DMS153 (cell line): ENCODE data around the gene PCDHA12.
"Not testable (repeated sequence)": the region's sequence is repeated elsewhere in the genome, so short reads cannot be mapped to it uniquely, and the experiment has no call there.

Source experiments
- DNase-seq: peaks from one replicate; lab custom pipeline; 2025; lab: John Stamatoyannopoulos, UW

Gene PCDHA12, protein sequence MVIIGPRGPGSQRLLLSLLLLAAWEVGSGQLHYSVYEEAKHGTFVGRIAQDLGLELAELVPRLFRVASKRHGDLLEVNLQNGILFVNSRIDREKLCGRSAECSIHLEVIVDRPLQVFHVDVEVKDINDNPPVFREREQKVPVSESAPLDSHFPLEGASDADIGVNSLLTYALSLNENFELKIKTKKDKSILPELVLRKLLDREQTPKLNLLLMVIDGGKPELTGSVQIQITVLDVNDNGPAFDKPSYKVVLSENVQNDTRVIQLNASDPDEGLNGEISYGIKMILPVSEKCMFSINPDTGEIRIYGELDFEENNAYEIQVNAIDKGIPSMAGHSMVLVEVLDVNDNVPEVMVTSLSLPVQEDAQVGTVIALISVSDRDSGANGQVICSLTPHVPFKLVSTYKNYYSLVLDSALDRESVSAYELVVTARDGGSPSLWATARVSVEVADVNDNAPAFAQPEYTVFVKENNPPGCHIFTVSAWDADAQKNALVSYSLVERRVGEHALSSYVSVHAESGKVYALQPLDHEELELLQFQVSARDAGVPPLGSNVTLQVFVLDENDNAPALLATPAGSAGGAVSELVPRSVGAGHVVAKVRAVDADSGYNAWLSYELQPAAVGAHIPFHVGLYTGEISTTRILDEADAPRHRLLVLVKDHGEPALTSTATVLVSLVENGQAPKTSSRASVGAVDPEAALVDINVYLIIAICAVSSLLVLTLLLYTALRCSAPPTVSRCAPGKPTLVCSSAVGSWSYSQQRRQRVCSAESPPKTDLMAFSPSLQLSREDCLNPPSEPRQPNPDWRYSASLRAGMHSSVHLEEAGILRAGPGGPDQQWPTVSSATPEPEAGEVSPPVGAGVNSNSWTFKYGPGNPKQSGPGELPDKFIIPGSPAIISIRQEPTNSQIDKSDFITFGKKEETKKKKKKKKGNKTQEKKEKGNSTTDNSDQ

DNA sequence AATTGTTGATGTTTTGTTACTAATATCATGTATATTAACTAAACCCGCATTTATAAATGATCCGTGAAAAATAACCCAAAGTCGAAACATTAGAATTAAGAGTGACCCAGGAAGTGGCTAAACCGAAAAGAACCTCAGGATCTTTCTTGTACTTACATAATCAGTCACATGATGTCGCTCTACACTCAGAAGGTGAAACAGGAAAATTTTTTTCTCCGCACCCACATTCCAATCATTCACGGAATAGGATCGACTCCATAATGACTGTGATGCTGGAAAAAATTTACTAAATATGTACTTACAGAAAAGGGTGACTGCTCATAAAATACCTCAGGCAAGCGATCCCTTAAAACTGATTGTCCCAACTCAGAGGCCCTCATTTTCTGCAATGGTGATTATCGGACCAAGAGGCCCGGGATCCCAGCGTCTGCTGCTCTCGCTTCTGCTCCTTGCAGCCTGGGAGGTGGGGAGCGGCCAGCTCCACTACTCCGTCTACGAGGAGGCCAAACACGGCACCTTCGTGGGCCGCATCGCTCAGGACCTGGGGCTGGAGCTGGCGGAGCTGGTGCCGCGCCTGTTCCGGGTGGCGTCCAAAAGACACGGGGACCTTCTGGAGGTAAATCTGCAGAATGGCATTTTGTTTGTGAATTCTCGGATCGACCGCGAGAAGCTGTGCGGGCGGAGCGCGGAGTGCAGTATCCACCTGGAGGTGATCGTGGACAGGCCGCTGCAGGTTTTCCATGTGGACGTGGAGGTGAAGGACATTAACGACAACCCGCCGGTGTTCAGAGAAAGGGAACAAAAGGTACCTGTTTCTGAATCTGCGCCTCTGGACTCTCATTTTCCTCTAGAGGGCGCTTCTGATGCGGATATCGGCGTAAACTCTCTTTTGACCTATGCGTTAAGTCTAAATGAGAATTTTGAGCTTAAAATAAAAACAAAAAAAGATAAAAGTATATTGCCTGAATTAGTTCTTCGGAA lies at the start of gene PCDHA12:
Gene PCDHA12 (plus strand): TSS at position 224 of the 981 bp plus-strand sequence. CDS start 165 bp downstream, at position 389.
- peak; percentile 58 for DNase-seq

DNA sequence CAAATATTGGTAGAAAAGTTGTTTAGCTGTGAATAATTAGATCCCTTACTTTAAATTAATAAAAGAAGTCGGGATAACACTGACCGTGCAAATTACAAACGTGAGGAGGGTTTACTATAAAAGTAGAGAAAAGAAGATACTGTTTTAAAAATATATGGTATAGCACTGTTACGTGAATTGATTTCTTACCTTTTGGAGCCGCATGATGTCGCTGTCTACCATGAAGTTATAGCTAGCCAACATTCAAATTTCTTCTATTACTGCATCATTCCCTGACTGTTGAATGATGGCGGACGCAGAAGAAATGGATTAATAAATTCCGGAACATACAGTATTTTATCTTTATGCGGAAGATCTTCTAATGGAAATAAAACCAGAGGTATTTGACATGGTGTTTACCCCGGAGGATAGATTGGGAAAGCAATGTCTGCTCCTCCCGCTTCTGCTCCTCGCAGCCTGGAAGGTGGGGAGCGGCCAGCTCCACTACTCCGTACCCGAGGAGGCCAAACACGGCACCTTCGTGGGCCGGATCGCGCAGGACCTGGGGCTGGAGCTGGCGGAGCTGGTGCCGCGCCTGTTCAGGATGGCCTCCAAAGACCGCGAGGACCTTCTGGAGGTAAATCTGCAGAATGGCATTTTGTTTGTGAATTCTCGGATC lies 47.3 kb upstream of the PCDHA12 start, which contains the start of gene PCDHA6:
Gene PCDHA6 (plus strand): TSS at position 257 of the 658 bp plus-strand sequence. CDS start 132 bp downstream, at position 389.
- DNase-seq, result no peak

DNA sequence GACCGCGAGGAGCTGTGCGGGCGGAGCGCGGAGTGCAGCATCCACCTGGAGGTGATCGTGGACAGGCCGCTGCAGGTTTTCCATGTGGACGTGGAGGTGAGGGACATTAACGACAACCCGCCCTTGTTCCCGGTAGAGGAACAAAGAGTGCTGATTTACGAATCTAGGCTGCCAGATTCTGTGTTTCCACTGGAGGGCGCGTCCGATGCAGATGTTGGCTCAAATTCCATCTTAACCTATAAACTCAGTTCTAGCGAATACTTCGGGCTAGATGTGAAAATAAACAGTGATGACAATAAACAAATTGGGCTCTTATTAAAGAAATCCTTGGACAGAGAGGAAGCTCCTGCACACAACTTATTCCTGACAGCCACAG lies 46.8 kb upstream of the PCDHA12 start:
- no peak for DNase-seq

DNA sequence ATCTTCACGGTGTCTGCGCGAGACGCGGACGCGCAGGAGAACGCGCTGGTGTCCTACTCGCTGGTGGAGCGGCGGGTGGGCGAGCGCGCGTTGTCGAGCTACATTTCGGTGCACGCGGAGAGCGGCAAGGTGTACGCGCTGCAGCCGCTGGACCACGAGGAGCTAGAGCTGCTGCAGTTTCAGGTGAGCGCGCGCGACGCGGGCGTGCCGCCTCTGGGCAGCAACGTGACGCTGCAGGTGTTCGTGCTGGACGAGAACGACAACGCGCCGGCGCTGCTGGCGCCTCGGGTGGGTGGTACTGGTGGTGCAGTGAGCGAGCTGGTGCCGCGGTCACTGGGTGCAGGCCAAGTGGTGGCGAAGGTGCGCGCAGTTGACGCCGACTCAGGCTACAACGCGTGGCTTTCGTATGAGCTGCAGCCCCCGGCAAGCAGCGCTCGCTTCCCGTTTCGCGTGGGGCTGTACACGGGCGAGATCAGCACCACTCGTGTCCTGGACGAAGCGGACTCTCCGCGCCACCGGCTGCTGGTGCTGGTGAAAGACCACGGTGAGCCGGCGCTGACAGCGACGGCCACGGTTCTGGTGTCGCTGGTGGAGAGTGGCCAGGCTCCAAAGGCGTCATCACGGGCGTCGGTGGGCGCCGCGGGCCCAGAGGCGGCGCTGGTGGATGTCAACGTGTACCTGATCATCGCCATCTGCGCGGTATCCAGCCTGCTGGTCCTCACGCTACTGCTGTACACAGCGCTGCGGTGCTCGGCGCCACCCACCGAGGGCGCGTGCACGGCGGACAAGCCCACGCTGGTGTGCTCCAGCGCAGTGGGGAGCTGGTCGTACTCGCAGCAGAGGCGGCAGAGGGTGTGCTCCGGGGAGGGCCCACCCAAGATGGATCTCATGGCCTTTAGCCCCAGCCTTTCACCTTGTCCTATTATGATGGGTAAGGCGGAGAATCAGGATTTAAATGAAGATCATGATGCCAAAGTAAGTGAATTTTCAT lies 45.3 kb upstream of the PCDHA12 start:
- DNase-seq, result not testable (repeated sequence)

DNA sequence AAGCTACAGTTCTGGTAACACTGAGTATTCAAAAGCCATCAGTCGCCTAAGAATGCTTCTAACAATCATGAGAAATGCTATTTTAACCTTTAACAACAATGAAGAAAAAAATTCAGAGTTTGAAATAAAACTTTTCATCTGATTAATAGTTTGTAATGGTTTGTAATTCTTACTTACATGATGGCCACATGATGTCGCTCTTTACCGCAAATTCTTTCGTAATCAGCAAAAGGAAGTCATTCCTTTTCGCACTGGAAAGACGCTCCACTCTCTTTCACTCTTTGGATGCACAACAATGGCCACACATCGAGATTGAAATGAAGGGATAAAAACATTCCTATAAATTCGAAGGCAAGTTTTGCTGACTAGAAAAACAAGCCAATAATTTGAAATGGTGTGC lies 41.1 kb upstream of the PCDHA12 start, which contains the start of gene PCDHA7:
Gene PCDHA7 (plus strand): TSS at position 277 of the 400 bp plus-strand sequence. CDS start 115 bp downstream, at position 392.
- DNase-seq, result no peak

DNA sequence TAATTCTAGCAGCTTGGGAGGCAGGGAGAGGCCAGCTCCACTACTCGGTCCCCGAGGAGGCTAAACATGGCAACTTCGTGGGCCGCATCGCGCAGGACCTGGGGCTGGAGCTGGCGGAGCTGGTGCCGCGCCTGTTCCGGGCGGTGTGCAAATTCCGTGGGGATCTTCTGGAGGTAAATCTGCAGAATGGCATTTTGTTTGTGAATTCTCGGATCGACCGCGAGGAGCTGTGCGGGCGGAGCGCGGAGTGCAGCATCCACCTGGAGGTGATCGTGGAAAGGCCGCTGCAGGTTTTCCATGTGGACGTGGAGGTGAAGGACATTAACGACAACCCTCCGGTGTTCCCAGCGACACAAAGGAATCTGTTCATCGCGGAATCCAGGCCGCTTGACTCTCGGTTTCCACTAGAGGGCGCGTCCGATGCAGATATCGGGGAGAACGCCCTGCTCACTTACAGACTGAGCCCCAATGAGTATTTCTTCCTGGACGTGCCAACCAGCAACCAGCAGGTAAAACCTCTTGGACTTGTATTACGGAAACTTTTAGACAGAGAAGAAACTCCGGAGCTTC lies 40.6 kb upstream of the PCDHA12 start:
- not testable (repeated sequence) for DNase-seq

DNA sequence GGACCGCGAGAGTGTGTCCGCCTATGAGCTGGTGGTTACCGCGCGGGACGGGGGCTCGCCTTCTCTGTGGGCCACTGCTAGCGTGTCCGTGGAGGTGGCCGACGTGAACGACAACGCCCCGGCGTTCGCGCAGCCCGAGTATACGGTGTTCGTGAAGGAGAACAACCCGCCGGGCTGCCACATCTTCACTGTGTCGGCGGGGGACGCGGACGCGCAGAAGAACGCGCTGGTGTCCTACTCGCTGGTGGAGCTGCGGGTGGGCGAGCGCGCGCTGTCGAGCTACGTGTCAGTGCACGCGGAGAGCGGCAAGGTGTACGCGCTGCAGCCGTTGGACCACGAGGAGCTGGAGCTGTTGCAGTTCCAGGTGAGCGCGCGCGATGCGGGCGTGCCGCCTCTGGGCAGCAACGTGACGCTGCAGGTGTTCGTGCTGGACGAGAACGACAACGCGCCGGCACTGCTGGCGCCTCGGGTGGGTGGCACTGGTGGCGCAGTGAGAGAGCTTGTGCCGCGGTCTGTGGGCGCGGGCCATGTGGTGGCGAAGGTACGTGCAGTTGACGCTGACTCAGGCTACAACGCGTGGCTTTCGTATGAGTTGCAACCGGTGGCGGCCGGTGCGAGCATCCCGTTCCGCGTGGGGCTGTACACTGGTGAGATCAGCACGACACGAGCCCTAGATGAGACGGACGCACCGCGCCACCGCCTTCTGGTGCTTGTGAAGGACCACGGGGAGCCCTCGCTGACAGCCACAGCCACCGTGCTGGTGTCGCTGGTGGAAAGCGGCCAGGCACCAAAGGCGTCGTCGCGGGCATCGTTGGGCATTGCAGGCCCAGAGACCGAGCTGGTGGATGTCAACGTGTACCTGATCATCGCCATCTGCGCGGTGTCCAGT lies 39.2 kb upstream of the PCDHA12 start:
- DNase-seq, result no peak

DNA sequence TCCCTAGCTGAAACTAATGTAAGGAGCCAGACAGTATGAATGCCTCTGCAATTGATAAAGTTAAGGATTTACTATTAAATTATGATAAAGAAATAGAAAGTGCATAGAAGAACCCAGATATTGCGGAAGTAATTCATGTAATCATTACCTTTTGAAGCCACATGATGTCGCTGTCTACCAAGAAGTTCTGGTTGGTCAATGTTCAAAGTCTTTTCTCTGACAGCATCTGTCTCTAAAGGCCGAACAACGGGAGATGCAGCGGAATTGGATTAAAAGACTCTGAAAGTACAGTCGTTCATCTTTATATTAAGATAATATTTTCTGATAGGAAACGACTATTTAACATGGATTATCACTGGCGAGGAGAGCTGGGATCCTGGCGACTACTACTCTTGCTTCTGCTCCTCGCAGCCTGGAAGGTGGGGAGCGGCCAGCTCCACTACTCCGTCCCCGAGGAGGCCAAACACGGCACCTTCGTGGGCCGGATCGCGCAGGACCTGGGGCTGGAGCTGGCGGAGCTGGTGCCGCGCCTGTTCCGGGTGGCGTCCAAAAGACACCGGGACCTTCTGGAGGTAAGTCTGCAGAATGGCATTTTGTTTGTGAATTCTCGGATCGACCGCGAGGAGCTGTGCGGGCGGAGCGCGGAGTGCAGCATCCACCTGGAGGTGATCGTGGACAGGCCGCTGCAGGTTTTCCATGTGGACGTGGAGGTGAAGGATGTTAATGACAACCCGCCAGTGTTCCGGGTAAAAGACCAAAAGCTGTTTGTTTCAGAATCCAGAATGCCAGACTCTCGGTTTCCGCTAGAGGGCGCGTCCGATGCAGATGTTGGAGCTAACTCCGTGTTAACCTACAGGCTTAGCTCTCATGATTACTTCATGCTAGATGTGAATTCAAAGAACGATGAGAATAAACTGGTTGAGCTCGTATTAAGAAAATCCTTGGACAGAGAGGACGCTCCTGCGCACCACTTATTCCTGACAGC lies 33.8 kb upstream of the PCDHA12 start, which contains the start of gene PCDHA8:
Gene PCDHA8 (plus strand): TSS at position 210 of the 985 bp plus-strand sequence. CDS start 135 bp downstream, at position 345.
- no peak for DNase-seq

DNA sequence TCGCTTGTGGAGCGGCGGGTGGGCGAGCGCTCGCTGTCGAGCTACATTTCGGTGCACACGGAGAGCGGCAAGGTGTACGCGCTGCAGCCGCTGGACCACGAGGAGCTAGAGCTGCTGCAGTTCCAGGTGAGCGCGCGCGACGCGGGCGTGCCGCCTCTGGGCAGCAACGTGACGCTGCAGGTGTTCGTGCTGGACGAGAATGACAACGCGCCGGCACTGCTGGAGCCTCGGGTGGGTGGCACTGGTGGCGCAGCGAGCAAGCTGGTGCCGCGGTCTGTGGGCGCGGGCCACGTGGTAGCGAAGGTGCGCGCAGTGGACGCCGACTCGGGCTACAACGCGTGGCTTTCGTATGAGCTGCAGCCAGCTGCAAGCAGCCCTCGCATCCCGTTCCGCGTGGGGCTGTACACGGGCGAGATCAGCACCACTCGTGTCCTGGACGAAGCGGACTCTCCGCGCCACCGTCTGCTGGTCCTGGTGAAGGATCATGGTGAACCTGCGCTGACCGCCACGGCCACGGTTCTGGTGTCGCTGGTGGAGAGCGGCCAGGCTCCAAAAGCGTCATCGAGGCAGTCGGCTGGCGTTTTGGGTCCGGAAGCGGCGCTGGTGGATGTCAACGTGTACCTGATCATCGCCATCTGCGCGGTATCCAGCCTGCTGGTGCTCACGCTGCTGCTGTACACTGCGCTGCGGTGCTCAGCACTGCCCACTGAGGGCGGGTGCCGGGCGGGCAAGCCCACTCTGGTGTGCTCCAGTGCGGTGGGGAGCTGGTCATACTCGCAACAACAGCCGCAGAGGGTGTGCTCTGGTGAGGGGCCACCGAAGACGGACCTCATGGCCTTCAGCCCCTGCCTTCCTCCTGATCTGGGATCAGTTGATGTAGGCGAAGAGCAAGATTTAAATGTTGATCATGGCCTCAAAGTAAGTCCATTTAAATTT lies 32.0 kb upstream of the PCDHA12 start:
- no peak for DNase-seq

DNA sequence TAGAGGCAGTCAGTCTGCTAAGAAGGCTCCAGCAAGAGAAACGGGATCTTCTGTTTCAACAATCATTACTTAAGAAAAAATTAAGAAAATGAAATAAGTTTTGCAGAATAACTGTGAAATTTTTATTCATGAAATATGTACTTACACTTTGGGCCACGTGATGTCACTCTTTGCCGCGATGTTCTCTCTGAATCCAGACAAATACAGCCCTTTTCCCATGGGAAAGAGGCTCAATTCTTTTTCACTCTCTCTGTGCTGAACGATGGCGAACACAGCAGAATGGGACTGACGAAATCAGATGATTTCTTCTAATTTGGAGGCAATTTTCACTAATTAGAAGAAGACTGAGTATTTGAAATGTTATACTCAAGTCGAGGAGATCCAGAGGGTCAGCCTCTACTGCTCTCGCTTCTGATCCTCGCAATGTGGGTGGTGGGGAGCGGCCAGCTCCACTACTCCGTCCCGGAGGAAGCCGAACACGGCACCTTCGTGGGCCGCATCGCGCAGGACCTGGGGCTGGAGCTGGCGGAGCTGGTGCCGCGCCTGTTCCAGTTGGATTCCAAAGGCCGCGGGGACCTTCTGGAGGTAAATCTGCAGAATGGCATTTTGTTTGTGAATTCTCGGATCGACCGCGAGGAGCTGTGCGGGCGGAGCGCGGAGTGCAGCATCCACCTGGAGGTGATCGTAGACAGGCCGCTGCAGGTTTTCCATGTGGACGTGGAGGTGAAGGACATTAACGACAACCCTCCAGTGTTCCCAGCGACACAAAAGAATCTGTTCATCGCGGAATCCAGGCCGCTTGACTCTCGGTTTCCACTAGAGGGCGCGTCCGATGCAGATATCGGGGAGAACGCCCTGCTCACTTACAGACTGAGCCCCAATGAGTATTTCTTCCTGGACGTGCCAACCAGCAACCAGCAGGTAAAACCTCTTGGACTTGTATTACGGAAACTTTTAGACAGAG lies 26.7 kb upstream of the PCDHA12 start, which contains the start of gene PCDHA9:
Gene PCDHA9 (plus strand): TSS at position 244 of the 964 bp plus-strand sequence. CDS start 114 bp downstream, at position 358.
- not testable (repeated sequence) for DNase-seq

DNA sequence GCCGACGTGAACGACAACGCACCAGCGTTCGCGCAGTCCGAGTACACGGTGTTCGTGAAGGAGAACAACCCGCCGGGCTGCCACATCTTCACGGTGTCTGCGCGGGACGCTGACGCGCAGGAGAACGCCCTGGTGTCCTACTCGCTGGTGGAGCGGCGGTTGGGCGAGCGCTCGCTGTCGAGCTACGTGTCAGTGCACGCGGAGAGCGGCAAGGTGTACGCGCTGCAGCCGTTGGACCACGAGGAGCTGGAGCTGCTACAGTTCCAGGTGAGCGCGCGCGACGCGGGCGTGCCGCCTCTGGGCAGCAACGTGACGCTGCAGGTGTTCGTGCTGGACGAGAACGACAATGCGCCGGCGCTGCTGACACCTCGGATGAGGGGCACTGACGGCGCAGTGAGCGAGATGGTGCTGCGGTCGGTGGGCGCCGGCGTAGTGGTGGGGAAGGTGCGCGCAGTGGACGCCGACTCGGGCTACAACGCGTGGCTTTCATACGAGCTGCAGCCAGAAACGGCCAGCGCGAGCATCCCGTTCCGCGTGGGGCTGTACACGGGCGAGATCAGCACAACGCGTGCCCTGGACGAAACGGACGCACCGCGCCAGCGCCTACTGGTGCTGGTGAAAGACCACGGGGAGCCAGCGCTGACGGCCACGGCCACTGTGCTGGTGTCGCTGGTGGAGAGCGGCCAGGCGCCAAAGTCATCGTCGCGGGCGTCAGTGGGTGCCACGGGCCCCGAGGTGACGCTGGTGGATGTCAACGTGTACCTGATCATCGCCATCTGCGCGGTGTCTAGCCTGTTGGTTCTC lies 25.1 kb upstream of the PCDHA12 start:
- not testable (repeated sequence) for DNase-seq

DNA sequence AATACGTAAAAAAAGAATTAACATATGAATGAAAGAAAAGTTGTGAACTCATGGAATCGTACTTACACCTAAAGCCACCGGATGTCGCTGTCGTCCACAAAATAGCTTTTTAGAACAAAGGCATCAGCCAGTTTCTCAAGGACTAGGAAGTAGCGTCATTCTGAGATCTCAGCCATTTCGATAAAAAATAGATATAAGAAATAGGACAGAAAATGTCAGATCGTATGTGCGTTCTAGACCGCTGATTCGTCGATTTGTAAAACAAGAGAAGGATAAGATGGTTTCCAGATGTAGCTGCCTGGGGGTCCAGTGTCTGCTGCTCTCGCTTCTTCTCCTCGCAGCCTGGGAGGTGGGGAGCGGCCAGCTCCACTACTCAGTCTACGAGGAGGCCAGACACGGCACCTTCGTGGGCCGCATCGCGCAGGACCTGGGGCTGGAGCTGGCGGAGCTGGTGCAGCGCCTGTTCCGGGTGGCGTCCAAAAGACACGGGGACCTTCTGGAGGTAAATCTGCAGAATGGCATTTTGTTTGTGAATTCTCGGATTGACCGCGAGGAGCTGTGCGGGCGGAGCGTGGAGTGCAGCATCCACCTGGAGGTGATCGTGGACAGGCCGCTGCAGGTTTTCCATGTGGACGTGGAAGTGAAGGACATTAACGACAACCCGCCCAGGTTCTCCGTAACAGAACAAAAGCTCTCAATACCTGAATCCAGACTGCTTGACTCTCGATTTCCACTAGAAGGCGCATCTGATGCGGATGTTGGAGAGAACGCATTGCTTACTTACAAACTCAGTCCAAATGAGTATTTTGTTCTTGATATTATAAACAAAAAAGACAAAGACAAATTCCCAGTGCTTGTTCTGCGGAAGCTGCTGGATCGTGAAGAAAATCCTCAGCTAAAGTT lies 19.1 kb upstream of the PCDHA12 start, which contains the start of gene PCDHA10:
Gene PCDHA10 (plus strand): TSS at position 126 of the 903 bp plus-strand sequence. CDS start 152 bp downstream, at position 278.
- no peak for DNase-seq
